NB4 (cell line): ENCODE data around the gene MOSMO.

ENCODE experiments used
- MAX ChIP-seq: IDR thresholded peaks from 2 replicates; pipeline ENCODE4 v1.6.1; 2011; ENCODE audit warnings: low read depth, low read length
- POLR2A ChIP-seq: IDR thresholded peaks from 2 replicates; pipeline ENCODE4 v1.6.1; 2011; ENCODE audit warnings: mild to moderate bottlenecking; ENCODE audit not compliant: insufficient read length; ENCODE audit errors: extremely low read depth
- TF ChIP-seq, protein P1 (sequence below): IDR thresholded peaks from one replicate; pipeline ENCODE4 v1.5.1; 2012; ENCODE audit warnings: low read depth, low read length

GRCh38 chr16:22007509-22008214 is at the start of gene MOSMO:
- TF ChIP-seq, protein P1, sequence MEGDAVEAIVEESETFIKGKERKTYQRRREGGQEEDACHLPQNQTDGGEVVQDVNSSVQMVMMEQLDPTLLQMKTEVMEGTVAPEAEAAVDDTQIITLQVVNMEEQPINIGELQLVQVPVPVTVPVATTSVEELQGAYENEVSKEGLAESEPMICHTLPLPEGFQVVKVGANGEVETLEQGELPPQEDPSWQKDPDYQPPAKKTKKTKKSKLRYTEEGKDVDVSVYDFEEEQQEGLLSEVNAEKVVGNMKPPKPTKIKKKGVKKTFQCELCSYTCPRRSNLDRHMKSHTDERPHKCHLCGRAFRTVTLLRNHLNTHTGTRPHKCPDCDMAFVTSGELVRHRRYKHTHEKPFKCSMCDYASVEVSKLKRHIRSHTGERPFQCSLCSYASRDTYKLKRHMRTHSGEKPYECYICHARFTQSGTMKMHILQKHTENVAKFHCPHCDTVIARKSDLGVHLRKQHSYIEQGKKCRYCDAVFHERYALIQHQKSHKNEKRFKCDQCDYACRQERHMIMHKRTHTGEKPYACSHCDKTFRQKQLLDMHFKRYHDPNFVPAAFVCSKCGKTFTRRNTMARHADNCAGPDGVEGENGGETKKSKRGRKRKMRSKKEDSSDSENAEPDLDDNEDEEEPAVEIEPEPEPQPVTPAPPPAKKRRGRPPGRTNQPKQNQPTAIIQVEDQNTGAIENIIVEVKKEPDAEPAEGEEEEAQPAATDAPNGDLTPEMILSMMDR, result no peak
- TF ChIP-seq POLR2A (peak; percentile 27), MAX (no peak)
